ENCODE data around the gene PABPC3. TPM values are rescaled to one million over a fixed set of nuclear protein-coding genes. Genes with fewer than 3 reads are reported as not detected.

PABPC3 gene
- 0.54 TPM for total RNA-seq

DNA sequence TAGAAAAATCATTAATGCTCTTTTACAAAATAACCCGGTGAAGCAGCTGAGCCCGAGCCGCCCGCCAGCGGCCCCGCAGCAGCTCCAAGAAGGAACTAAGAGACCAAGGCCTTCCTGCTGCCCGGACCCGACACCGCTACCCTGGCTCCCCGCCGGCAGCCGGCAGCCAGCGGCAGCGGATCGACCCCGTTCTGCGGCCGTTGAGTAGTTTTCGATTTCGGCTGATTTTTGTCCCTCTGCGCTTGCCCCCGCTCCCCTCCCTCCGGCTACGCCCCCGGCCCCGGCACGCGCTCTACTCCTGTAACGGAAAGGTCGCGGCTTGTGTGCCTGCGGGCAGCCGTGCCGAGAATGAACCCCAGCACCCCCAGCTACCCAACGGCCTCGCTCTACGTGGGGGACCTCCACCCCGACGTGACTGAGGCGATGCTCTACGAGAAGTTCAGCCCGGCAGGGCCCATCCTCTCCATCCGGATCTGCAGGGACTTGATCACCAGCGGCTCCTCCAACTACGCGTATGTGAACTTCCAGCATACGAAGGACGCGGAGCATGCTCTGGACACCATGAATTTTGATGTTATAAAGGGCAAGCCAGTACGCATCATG lies at the start of gene PABPC3:
PABPC3 (plus strand) TSS at position 286 of the 603 bp plus-strand sequence; CDS start at position 349, 63 bp downstream.
- peak in 2 of 3 donors; percentile 19 to 54 for DNase-seq (ENCODE audit: low read depth in 2 of 3, low spot score in 2 of 3)

GRCh38 chr13:25046274-25046984 lies 49.5 kb upstream of the PABPC3 start:
- DNase-seq (ENCODE audit: low read depth in 2 of 3, low spot score in 2 of 3) = peak in 2 of 3 donors; percentile 13 to 22

DNA sequence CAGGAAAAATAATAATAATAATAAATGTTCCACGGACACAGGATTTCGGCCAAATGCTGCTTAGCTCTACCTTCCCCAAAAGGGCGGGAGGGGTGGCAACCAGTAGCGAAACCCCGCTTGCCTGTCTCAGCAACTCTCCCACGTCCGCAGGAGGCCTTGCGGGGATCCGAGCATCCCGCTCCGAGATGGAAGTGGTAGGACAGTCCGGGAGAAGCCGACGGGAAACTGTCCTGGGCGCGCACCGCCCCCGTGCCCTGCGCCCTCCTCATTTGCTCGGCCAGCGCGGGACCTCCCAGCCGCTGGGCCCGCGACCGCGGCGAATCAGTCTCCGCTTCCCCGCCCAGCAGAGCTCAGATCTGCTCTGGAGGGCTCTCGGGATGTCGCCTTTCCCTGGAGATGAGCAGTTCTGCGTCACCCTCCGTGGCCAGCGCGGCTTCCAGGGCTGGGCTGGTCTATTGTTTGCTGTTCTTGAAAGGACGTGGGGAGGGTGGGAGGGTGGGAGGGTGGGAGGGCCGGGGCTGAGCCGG lies 48.9 kb upstream of the PABPC3 start:
- DNase-seq (ENCODE audit: low read depth in 2 of 3, low spot score in 2 of 3) = peak in 1 of 3 donors; percentile 17

- no peak for DNase-seq (ENCODE audit: low read depth in 2 of 3, low spot score in 2 of 3)
These were observed 44.9 kb upstream of the PABPC3 start for GRCh38 chr13:25051065-25051464.

GRCh38 chr13:25059166-25059565 lies 36.8 kb upstream of the PABPC3 start:
- no peak for DNase-seq (ENCODE audit: low read depth in 2 of 3, low spot score in 2 of 3)

DNA sequence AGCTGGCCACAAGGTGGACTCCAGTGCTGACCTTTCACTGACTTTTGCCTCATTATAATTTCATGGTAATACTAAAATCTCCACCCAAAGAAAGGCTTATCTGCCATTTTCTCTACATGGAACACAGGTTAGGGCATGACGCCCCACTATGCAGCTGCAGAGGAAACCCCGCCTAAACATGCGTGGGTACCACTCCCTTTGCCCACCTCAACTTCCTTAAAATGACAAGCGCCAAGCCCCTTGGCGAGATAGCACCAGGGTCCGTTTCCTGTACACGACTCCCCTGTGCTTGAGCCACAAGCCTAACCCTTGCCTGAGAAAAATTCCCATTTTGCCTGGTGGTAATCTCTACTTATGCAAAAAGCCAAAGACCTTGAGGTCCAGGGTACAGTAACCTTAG lies 36.0 kb upstream of the PABPC3 start:
- DNase-seq (ENCODE audit: low read depth in 2 of 3, low spot score in 2 of 3) = peak in 2 of 3 donors; percentile 29 to 50

DNA sequence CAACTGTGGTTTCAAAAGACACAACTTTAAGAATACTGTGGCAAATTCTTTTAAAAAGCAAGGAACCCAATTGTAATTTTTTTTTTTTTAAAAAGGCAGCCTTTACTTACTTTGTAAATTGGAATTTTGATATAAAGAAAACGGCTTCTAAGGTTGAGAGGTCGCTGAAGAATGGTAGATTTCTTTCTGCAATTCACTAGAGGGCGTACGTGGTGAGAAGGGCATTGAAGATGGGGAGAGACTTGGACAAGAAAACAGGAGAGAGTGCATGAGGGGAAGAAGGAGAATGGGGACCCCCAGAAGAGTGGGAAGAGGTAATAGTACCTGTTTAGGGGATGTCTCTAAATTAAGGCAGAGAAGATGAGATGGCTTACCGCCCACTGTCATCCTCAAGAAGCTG lies 33.5 kb upstream of the PABPC3 start:
- no peak for DNase-seq (ENCODE audit: low read depth in 2 of 3, low spot score in 2 of 3)

- DNase-seq (ENCODE audit: low read depth in 2 of 3, low spot score in 2 of 3) = no peak
These were observed 31.5 kb upstream of the PABPC3 start for GRCh38 chr13:25064396-25064795.

GRCh38 chr13:25065974-25066770 lies 29.8 kb upstream of the PABPC3 start:
- peak in 1 of 3 donors; percentile 69 for DNase-seq (ENCODE audit: low read depth in 2 of 3, low spot score in 2 of 3)

DNA sequence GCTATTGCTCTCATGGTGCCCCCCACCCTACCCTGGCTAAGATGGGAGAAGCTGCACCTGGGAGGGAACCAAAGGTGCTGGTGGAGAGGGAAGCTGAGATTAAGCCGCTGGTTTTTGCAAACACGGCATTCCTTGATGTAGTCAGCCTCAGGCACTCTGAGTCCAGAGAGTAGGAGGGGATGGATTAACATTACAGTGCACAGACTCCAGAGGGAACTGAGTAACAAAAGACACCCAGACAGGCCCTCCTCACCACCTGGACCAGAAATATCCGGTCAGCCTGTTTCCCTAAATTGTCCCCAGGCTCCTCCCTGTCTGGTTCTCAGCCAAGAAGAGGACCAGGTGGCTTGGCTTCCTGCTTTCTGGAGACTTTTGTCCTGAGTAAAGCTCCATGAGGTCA lies 28.9 kb upstream of the PABPC3 start:
- no peak for DNase-seq (ENCODE audit: low read depth in 2 of 3, low spot score in 2 of 3)

GRCh38 chr13:25068810-25069209 lies 27.1 kb upstream of the PABPC3 start:
- DNase-seq (ENCODE audit: low read depth in 2 of 3, low spot score in 2 of 3) = no peak

DNA sequence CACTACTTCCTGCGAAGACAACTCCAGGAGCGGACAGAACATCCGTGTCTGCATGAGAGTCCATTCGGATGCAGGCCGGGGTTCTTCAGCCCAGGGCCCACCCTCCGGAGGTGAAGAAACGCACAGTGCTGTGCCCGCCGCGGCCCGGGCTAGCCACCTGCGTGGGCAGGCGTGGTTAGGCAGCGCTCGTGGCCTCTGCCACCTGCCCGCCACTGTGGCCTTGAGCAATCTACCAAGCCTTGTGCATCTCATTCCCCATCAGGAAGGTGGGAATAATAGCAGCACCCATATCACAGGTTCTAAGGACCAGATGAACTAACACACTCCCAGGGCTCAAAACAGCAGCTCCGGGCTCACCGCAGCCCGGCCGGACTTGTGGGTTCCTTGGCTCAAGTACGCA lies 26.7 kb upstream of the PABPC3 start:
- no peak for DNase-seq (ENCODE audit: low read depth in 2 of 3, low spot score in 2 of 3)

DNA sequence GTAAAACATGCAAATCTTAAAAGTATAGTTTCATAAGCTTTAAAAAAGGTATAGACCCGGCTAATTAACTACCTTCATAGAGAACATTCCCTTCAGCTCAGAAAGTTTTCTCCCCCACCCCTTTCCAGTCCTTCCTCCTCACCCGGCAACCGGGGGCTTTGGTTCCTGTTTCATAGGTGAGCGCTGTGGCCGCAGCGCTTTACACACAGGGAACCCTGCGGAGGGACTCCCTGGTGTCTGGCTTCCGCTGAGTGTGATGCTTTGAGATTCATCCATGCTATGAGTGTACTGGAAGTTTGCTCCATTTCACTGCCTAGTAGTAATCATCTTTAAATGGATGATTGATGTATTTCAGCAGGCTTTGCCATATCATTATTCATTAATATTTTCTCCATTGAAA lies 26.0 kb upstream of the PABPC3 start:
- peak in 1 of 3 donors; percentile 22 for DNase-seq (ENCODE audit: low read depth in 2 of 3, low spot score in 2 of 3)

DNA sequence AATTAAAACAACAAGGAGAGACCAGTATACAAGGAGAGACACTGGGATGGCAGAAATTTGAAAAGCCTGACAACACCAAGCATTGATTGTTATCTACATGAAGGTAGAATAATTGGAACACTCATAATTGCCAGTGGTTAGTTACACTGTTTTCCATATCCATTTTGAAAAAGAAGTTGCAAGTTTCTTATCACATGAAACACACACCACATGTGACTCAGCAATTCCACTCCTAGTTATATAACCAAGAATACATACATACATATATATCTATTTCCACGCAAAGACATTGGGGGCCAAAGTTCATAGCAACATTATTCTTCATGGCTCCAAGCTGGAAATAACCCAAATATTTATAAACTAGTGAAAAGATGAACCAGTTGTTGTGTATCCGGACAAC lies 15.2 kb upstream of the PABPC3 start:
- peak in 1 of 3 donors; percentile 68 for DNase-seq (ENCODE audit: low read depth in 2 of 3, low spot score in 2 of 3)

- no peak for DNase-seq (ENCODE audit: low read depth in 2 of 3, low spot score in 2 of 3)
These were observed 11.8 kb upstream of the PABPC3 start for GRCh38 chr13:25084096-25084495.

DNA sequence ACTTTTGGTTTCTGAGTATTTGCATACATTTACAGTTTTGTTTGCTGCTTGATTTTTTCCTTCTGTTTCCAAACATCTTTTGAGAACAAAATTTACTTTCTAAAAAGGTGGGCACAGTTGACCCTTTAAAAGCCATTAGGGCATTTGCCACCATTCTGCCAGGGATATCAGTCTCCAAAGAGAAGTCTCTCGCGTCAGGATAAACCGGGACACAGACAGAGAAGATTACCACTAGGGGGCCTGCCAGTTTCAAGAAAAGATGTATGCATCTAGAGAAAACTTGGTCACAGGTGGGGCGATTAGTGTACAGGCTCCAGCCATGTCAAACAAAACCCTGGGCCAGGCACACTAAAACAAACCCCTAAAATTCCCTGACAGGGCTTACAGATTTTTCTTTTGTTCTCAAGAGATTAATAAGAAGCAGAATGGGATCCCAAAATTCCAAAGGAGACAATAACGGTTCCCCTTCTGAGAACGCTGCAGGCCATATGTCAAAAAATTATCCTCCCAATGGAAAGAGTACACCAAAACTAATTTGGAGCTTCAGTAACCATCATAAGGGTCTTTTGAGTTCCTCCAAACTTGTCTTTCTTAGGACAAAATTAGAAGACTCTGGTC lies 10.7 kb upstream of the PABPC3 start:
- DNase-seq (ENCODE audit: low read depth in 2 of 3, low spot score in 2 of 3) = peak in 1 of 3 donors; percentile 18

GRCh38 chr13:25088562-25089221 lies 7.2 kb upstream of the PABPC3 start:
- no peak for DNase-seq (ENCODE audit: low read depth in 2 of 3, low spot score in 2 of 3)

DNA sequence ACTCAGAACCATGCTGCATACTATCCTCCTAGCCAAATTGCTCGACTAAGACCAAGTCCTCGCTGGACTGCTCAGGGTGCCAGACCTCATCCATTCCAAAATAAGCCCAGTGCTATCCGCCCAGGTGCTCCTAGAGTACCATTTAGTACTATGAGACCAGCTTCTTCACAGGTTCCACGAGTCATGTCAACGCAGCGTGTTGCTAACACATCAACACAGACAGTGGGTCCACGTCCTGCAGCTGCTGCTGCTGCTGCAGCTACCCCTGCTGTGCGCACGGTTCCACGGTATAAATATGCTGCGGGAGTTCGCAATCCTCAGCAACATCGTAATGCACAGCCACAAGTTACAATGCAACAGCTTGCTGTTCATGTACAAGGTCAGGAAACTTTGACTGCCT lies 1.5 kb downstream of the PABPC3 start:
- DNase-seq (ENCODE audit: low read depth in 2 of 3, low spot score in 2 of 3) = no peak

DNA sequence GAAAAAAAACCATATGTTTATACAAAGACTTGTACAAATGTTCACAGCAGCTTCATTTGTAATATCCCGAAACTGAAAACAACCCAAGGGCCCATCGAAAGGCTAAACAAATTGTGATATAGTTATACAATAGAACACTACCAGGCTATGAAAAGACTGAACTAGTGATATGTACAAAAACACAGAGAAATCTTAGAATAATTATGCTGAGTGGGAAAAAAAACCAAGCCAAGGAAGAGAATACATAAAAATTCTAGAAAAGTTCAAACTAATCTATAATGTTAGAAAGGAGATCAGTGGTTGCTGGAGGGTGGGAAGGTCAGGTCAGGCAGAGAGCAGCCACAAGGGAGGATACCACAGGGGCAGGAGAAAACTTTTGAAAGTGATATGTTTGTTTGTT lies 7.8 kb downstream of the PABPC3 start:
- DNase-seq (ENCODE audit: low read depth in 2 of 3, low spot score in 2 of 3) = no peak

GRCh38 chr13:25109341-25109740 lies 13.4 kb downstream of the PABPC3 start:
- DNase-seq (ENCODE audit: low read depth in 2 of 3, low spot score in 2 of 3) = no peak
